GM18520 (cell line): ENCODE results near the gene ANGPTL7.
"Not testable (repeated sequence)": the region's sequence is repeated elsewhere in the genome, so short reads cannot be mapped to it uniquely, and the experiment has no call there.

Experiments used
- ATAC-seq: cut with Tn5 transposase; IDR thresholded peaks from one replicate; pipeline ENCODE4 v1.9.1; 2021; ENCODE audit not compliant: unreplicated experiment

ANGPTL7 gene

DNA sequence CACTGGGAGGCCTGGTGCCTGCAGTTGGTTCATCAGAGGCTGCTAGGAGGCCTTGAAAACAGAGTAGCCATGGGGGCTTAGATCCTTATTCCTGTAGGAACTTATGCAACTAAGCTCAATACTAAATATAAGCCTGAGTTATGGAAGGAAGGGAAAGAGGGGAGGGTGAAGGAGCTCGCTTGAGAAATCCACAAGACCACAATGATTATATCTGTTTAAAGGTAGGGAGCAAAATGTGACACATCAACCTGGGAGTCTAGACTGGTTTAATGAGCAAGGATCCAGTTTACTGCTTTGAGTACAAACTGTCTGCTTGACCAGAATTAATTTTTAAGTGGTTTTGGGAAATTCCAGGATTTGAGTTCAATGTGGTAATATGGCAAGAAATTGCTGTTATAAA, 20.4 kb upstream of the ANGPTL7 start:
- no peak for ATAC-seq

DNA sequence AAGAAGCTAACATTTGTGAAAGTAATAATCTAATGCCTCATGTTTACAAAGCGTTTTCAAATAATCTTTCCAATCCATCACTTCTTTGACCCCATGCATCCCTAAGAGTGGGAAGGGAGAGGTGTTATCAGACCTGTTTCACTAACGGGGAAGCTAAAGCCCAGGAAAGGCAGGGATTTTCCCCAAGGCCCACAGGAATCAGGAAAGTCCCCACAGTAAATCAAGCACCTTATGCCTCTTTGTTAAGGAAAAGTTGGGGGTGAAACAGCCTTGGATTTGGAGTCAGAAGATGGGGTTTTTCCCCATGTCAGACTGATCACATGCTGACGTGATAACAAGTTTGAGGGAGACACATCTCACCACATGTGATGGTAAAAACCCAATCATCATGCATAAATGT, 20.0 kb upstream of the ANGPTL7 start:
- ATAC-seq, result no peak

DNA sequence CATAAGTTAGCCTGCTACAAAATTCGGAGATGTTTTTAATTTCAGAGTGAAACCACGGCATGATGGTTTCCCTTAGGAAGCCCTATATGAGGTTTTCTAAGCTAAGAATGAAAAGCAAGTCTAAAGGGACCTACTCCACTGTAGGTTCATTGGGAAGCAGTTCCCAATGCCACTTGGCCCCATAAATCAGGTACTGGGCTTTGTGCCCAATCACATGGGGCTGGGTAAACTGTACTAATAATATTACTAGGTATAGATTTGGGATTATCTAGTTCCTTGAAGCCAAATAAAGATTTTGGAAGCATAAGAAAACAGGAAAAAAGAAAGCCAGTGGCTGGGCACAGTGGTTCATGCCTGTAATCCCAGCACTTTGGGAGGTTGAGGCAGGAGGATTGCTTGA, 19.1 kb upstream of the ANGPTL7 start:
- ATAC-seq, result no peak

DNA sequence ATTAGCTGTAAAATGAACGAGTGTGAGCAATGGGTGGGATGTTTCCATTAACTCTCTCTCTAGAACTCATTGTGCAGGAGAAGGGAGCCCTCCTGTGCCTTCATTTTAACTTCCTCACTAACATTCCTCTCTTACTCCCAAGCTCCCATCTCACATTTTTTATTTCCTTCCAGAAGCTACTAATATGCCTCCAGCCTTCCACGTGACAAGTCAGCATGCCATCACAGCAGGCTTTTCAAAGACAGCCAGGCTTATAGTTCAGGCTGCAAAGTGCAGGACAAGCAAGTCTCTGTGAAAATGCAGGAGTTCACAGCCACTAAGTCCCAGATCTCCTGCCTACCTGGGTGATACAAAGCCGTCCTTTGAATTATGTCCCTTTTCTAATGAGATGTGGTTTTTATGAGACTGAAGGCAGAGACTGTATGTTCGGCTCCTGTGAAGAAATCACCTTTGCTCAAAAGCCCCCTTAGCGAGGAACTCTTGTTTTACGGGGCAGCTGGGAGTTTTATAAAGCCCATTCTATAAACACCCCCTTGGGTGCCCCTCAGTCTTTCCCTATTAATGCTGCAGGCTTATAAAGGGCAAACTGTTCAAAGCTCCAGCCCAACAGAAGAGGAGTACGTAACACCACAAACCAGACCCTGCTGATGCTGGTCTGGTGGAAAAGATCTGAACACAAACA, 14.8 kb upstream of the ANGPTL7 start:
- no peak for ATAC-seq

DNA sequence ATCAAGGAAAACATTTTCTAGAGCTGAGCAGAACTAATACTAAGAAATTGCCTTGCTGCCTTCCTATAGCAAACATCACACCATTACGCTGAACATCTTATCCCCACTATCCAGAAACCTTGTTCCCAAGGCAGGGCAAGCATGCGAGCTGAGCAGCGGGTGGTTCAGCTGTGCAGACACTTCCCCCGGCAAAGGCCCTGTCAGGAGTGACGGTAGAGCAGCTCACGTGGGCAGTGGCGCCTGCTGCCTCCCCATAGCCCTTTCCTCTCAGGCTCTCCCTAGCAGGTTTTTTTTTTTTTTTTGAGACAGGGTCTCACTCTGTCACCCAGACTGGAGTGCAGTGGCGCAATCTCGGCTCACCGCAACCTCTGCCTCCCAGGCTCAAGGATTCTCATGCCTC, 13.7 kb upstream of the ANGPTL7 start:
- ATAC-seq, result no peak

DNA sequence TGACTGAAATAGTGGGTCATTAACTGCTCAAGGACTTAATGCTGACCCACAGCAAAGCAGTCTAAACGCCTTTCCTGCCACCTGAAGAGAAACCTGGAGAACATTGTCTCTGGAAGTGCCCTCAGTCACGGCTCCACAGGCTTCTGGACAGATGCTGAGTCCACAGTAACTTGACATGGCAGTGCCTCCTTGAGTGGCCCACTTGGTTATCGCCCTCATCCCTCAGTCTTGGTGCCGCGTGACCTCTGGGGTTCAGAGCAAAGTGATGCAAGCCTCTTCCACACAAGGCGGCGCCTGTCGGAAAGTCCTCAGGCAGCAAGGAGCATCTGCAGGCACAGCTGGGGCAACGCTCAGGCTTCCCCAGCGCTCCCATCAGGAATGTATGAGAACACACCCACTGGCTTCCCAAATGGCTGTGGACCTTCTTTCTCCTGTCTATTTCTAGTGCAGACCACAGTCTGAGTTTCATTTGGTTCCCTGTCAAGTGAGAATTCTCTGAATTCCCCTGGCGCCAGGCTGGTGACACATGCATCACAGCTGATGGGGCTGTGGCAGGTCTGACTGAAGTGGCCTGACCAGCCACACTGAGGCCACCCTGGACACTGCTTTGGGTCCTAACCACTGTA, 13.0 kb upstream of the ANGPTL7 start:
- no peak for ATAC-seq

DNA sequence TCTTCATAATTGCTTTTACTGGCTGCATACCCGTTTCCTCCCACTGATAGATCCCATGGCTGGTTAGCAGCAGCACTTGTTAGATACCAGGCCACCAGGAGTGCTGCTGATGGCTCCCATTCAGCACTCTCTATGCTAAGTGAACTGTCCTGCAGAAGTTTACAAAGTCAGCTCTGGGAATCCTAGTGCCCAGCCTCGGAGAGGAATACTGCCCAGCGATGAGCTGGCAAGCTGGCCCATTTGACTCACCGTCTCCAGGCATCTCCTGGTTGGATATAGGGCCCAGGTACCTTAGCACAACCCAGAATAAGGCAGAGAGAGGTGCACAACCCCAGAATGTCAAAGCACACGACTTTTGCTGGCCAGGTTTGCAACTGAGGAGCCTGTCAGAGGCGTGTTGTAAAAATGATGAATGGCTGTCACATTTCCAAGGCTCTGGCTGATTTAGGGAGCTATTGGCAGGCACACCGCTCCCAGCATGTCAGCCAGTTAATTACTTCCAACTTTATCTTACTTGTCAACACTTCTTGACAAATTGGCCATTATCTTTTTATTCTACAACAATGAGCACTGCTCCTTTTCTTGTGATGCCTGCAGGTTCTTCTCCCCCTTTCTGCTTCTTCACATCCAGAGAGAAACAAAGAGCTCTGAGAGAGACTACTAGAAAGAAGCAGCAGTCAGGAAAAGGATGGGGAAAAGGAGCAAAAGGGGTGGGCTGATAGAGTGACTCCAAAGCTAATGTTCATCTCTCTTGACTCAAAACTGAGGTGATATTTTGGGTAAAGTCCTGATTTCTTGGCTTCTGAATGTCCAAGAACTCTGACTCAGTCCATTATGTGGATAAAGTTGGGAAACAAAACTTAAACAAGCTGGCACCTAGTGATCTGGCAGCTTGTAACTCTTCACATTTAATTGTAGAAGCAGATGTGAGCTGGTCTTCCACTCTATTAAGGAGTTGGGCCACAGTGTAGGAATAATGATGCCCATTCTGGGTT, 10.8 kb upstream of the ANGPTL7 start:
- no peak for ATAC-seq

- ATAC-seq, result no peak
Measured at GRCh38 chr1:11179125-11179524, 10.0 kb upstream of the ANGPTL7 start.

DNA sequence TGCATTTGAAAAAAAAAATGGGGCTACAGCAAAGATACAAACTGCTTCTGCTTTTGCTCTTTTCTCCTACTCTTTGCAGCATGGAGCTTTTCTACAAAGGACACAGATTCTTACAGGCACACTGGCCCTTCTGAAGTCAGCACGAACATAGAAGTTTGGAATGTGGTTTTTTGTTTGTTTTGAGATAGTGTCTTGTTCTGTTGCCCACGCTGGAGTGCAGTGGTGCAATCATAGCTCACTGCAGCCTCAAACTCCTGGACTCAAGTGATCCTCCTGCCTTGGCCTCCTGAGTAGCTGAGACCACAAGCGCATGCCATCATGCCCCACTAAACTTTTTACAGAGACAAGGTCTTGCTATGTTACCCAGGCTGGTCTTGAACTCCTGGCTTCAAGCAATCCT, 9.4 kb upstream of the ANGPTL7 start:
- not testable (repeated sequence) for ATAC-seq

GRCh38 chr1:11180342-11180744, 8.8 kb upstream of the ANGPTL7 start:
- ATAC-seq, result no peak

DNA sequence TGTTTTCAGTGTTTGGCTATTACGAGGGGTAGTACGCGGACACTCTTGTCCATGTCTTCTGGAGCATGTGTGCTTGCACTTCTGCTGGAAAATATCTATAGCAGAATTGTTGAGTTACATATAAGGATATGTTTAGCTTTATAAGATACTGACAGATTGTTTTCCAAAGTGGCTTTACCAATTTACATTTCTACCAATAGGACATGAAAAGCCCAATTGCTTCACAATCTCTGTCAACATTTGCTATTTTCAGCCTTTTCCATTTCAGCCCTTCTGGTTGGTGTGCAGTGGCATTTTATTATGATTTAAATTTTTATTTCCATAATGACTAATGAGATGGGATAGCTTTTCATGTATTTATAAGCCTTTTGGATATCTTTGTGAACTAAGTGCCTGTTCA, 6.3 kb upstream of the ANGPTL7 start:
- ATAC-seq, result no peak

GRCh38 chr1:11184973-11185372, 4.2 kb upstream of the ANGPTL7 start:
- ATAC-seq, result no peak

GRCh38 chr1:11187000-11187399, 2.2 kb upstream of the ANGPTL7 start:
- no peak for ATAC-seq

DNA sequence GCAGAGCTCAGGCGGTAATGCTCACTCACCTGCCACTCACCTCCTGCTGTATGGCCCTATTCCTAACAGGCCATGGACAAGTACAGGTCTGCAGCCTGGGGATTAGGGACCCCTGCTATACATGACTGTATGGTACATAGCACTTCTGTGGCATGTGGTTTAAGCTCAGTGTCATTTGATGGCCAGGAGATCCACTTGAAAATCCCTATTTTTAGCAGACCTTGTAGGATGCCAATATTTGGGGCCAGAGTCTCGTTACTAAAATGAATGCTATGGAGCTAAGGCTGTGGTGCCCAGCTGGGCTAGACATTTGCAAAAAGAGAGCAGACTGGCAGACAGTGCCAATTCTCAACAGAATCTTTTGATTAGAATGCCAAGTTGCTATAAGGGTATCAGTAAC, 1.7 kb upstream of the ANGPTL7 start:
- no peak for ATAC-seq

DNA sequence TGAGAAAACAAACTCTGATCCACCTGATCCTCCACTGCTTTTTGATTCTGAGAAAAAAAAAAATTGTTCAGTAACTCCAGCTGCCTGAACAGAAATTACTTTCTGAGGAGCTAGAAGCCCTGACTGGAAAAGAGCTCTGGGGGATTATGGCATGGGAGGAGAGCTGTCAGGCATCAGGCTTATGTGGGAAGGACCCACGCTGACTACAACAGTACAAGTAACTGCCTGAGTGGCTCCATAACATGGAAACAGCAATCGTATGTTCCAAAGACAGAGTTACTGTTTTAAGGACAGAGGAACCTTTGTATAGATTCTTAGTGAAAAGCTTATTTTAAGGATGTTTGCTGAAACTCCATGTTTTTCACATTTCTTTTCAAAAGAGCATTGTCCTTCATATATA, 1.2 kb upstream of the ANGPTL7 start:
- no peak for ATAC-seq

- ATAC-seq, result no peak
Measured at GRCh38 chr1:11188381-11188780, 774 bp upstream of the ANGPTL7 start.

- no peak for ATAC-seq
Measured at GRCh38 chr1:11193376-11193775, 4.2 kb downstream of the ANGPTL7 start.

GRCh38 chr1:11194407-11195176, 5.4 kb downstream of the ANGPTL7 start:
- no peak for ATAC-seq

- no peak for ATAC-seq
Measured at GRCh38 chr1:11196945-11197344, 7.8 kb downstream of the ANGPTL7 start.

GRCh38 chr1:11197359-11197758, 8.2 kb downstream of the ANGPTL7 start:
- no peak for ATAC-seq

GRCh38 chr1:11198257-11198656, 9.1 kb downstream of the ANGPTL7 start:
- no peak for ATAC-seq
